EL (cell line): ENCODE data around the gene VWC2L.

Source experiments
- DNase-seq: peaks from one replicate; pipeline ENCODE4 v3.0.0-alpha.2; 2016

VWC2L gene

GRCh38 chr2:214543386-214543955 lies 132.6 kb downstream of the VWC2L start:
- DNase-seq: peak; percentile 72

GRCh38 chr2:214545898-214546542 lies 135.2 kb downstream of the VWC2L start:
- DNase-seq: no peak

GRCh38 chr2:214547931-214548330 lies 137.1 kb downstream of the VWC2L start:
- DNase-seq: peak; percentile 55

- no peak for DNase-seq
Observed at GRCh38 chr2:214549946-214550345, 139.1 kb downstream of the VWC2L start.

- DNase-seq: no peak
Observed at GRCh38 chr2:214550786-214551185, 139.9 kb downstream of the VWC2L start.

GRCh38 chr2:214557884-214558283 lies 147.0 kb downstream of the VWC2L start:
- no peak for DNase-seq

GRCh38 chr2:214558341-214558740 lies 147.5 kb downstream of the VWC2L start:
- no peak for DNase-seq

GRCh38 chr2:214560176-214560575 lies 149.3 kb downstream of the VWC2L start:
- no peak for DNase-seq

- DNase-seq: no peak
Observed at GRCh38 chr2:214560618-214561190, 149.8 kb downstream of the VWC2L start.

- DNase-seq: no peak
Observed at GRCh38 chr2:214565246-214565645, 154.4 kb downstream of the VWC2L start.

- no peak for DNase-seq
Observed at GRCh38 chr2:214566457-214566856, 155.6 kb downstream of the VWC2L start.

- no peak for DNase-seq
Observed at GRCh38 chr2:214569419-214570035, 158.7 kb downstream of the VWC2L start.

GRCh38 chr2:214574084-214574781 lies 163.4 kb downstream of the VWC2L start:
- DNase-seq: no peak

GRCh38 chr2:214575030-214575429 lies 164.2 kb downstream of the VWC2L start:
- no peak for DNase-seq

GRCh38 chr2:214575465-214575864 lies 164.6 kb downstream of the VWC2L start:
- peak; percentile 16 for DNase-seq

- DNase-seq: peak; percentile 24
Observed at GRCh38 chr2:214577769-214578168, 166.9 kb downstream of the VWC2L start.

- no peak for DNase-seq
Observed at GRCh38 chr2:214578442-214578841, 167.6 kb downstream of the VWC2L start.

GRCh38 chr2:214579035-214579434 lies 168.2 kb downstream of the VWC2L start:
- no peak for DNase-seq

- no peak for DNase-seq
Observed at GRCh38 chr2:214587442-214587841, 176.6 kb downstream of the VWC2L start.

- DNase-seq: peak; percentile 37
Observed at GRCh38 chr2:214591366-214591765, 180.5 kb downstream of the VWC2L start.

GRCh38 chr2:214592011-214592410 lies 181.2 kb downstream of the VWC2L start:
- DNase-seq: no peak

GRCh38 chr2:214593727-214594126 lies 182.9 kb downstream of the VWC2L start:
- DNase-seq: peak; percentile 93

- DNase-seq: no peak
Observed at GRCh38 chr2:214601852-214602633, 191.2 kb downstream of the VWC2L start.
